Measurements from ENCODE around the gene ASF1A. TPM values are rescaled to one million over a fixed set of nuclear protein-coding genes. Genes with fewer than 3 reads are reported as not detected.

Gene ASF1A
- total and polyA plus RNA-seq, 2 of the 13 experiments (the other 11 are each of a cell fraction or from before 2014, with no cell fraction given), result 14.5 to 49.9 TPM

DNA sequence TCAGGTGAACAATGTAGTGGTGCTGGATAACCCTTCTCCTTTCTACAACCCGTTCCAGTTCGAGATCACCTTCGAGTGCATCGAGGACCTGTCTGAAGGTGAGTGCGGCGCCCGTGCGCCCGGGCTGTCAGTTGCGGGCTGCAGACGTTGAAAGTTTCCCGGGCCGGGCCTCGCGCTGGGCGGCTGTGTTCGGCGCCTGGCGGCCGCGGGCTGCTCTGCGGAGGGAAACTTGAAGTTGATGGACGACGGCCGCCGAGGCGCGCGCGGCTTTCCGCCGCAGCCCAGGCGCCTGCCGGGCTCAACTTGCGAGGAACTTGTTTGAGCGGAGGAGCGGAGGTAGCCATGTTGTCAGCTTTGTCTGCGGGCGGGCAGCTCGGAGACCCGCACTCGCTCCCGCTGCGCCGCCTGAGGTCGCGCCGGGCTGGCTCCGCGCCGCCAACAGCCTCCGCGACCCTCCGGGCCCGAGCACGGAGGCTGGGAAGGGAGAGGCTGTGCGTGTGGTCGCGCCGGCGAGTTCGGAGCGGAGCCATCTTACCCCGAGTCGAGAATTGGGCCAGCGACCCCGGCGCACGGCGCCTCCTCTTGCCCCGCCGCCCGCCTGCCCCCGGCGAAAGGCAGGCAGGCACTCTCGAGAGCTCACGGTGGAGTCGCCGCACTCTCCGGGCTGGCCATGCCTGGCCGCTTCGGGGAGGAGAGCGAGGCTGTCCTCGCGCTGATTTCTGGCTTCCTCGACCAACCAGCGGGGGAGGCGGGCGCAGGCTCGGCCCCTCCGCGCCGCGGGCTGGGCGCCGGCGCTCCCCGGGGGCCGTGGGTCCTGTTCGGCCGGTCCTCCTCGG, 691 bp downstream of the ASF1A start (continued):
- TF ChIP-seq, protein P1, sequence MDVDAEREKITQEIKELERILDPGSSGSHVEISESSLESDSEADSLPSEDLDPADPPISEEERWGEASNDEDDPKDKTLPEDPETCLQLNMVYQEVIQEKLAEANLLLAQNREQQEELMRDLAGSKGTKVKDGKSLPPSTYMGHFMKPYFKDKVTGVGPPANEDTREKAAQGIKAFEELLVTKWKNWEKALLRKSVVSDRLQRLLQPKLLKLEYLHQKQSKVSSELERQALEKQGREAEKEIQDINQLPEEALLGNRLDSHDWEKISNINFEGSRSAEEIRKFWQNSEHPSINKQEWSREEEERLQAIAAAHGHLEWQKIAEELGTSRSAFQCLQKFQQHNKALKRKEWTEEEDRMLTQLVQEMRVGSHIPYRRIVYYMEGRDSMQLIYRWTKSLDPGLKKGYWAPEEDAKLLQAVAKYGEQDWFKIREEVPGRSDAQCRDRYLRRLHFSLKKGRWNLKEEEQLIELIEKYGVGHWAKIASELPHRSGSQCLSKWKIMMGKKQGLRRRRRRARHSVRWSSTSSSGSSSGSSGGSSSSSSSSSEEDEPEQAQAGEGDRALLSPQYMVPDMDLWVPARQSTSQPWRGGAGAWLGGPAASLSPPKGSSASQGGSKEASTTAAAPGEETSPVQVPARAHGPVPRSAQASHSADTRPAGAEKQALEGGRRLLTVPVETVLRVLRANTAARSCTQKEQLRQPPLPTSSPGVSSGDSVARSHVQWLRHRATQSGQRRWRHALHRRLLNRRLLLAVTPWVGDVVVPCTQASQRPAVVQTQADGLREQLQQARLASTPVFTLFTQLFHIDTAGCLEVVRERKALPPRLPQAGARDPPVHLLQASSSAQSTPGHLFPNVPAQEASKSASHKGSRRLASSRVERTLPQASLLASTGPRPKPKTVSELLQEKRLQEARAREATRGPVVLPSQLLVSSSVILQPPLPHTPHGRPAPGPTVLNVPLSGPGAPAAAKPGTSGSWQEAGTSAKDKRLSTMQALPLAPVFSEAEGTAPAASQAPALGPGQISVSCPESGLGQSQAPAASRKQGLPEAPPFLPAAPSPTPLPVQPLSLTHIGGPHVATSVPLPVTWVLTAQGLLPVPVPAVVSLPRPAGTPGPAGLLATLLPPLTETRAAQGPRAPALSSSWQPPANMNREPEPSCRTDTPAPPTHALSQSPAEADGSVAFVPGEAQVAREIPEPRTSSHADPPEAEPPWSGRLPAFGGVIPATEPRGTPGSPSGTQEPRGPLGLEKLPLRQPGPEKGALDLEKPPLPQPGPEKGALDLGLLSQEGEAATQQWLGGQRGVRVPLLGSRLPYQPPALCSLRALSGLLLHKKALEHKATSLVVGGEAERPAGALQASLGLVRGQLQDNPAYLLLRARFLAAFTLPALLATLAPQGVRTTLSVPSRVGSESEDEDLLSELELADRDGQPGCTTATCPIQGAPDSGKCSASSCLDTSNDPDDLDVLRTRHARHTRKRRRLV (CRISPR knock-in tag; IDR thresholded peaks at IDR 0.05), result peak; percentile 43; the same call in 1 of the 2 replicates
- TF ChIP-seq RFXANK (CRISPR knock-in tag; IDR thresholded peaks at IDR 0.05) (no peak), CHCHD3 (CRISPR knock-in tag; IDR thresholded peaks at IDR 0.05) (peak; percentile 71; the same call in 1 of the 2 replicates), FOXC1 (CRISPR knock-in tag; IDR thresholded peaks at IDR 0.05; ENCODE audit: borderline replicate concordance) (0 out of 2 replicates have a peak, but pooled peaks have one; percentile 45), REL (CRISPR knock-in tag; conservative IDR thresholded peaks at IDR 0.05) (0 out of 2 replicates have a peak, but pooled peaks have one; percentile 30), ATF5 (CRISPR knock-in tag; IDR thresholded peaks at IDR 0.05; ENCODE audit: low read depth) (peak; percentile 83; the same call in 1 of the 2 replicates), MXD1 (CRISPR knock-in tag; IDR thresholded peaks at IDR 0.05) (peak; percentile 13; the same call in 1 of the 2 replicates), CBX1 (IDR thresholded peaks at IDR 0.05; ENCODE audit: low read depth) (no peak), GLI4 (CRISPR knock-in tag; IDR thresholded peaks at IDR 0.05; ENCODE audit: borderline replicate concordance) (0 out of 2 replicates have a peak, but pooled peaks have one; percentile 14), HNRNPH1 (optimal IDR thresholded peaks at IDR 0.05; ENCODE audit: low read depth, low read length) (no peak), ZSCAN29 (CRISPR knock-in tag; conservative IDR thresholded peaks at IDR 0.05) (peak; percentile 55; the same call in 1 of the 2 replicates), MAZ (IDR thresholded peaks at IDR 0.05; ENCODE audit: borderline replicate concordance, low read depth, low read length) (no peak), MAZ (CRISPR knock-in tag; IDR thresholded peaks at IDR 0.05; ENCODE audit: low read depth) (peak; percentile 54; the same call in 1 of the 2 replicates), TEAD3 (CRISPR knock-in tag; optimal IDR thresholded peaks at IDR 0.05; ENCODE audit: borderline replicate concordance) (no peak), ZNF691 (CRISPR knock-in tag; IDR thresholded peaks at IDR 0.05; ENCODE audit: borderline replicate concordance, low read depth) (peak; percentile 91), ARHGAP35 (CRISPR knock-in tag; IDR thresholded peaks at IDR 0.05; ENCODE audit: borderline replicate concordance) (0 out of 2 replicates have a peak, but pooled peaks have one; percentile 37)
- TF ChIP-seq, protein P2, sequence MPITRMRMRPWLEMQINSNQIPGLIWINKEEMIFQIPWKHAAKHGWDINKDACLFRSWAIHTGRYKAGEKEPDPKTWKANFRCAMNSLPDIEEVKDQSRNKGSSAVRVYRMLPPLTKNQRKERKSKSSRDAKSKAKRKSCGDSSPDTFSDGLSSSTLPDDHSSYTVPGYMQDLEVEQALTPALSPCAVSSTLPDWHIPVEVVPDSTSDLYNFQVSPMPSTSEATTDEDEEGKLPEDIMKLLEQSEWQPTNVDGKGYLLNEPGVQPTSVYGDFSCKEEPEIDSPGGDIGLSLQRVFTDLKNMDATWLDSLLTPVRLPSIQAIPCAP (CRISPR knock-in tag; IDR thresholded peaks at IDR 0.05; ENCODE audit: low read depth), result no peak
- TF ChIP-seq, protein P3, sequence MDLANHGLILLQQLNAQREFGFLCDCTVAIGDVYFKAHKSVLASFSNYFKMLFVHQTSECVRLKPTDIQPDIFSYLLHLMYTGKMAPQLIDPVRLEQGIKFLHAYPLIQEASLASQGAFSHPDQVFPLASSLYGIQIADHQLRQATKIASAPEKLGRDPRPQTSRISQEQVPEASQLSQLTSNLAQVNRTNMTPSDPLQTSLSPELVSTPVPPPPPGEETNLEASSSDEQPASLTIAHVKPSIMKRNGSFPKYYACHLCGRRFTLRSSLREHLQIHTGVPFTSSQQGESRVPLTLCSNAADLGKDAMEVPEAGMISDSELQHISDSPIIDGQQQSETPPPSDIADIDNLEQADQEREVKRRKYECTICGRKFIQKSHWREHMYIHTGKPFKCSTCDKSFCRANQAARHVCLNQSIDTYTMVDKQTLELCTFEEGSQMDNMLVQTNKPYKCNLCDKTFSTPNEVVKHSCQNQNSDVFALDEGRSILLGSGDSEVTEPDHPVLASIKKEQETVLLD (CRISPR knock-in tag; IDR thresholded peaks at IDR 0.05; ENCODE audit: low read depth), result peak; percentile 58; the same call in 1 of the 2 replicates
